Left hindlimb (tissue), 1 donor: ENCODE results near the gene MARCHF7.
"Not testable (repeated sequence)": the region's sequence is repeated elsewhere in the genome, so short reads cannot be mapped to it uniquely, and the experiment has no call there.

Experiments used
- DNase-seq: peaks from one replicate; pipeline ENCODE4 v3.0.0-alpha.2; 2018

MARCHF7 gene

DNA sequence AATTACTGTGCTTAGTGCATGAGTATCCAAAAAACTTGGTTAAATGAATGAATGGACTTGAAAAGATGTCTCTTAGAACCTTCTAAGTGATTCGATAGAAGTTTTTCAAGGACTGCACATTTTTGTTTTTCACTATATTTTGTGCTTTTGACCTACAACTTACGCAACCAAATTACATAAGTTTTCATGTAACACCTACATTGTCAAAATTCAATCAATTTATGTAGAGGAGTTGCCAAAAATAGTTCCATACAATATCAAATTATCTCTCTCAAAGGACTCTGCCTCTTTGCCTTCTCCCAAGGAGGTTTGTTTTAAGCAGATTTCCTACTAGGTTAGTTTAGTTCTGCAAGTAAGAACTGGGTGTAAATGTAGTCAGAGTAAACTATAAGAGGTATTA is 10.3 kb downstream of the MARCHF7 start:
- no peak for DNase-seq

DNA sequence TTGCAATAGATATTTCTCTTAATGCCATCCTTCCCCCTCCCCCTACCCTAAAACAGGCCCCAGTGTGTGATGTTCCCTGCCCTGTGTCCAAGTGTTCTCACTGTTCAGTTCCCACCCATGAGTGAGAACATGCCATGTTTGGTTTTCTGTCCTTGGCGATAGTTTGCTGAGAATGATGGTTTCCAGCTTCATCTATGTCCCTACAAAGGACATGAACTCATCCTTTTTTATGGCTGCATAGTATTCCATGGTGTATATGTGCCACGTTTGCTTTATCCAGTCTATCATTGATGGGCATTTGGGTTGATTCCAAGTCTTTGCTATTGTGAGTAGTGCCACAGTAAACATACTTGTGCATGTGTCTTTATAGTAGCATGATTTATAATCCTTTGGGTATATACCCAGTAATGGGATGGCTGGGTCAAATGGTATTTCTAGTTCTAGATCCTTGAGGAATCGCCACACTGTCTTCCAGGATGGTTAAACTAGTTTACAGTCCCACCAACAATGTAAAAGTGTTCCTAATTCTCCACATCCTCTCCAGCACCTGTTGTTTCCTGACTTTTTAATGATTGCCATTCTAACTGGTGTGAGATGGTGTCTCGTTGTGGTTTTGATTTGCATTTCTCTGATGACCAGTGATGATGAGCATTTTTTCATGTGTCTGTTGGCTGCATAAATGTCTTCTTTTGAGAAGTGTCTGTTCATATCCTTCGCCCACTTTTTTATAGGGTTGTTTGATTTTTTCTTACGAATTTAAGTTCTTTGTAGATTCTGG is 12.7 kb downstream of the MARCHF7 start:
- DNase-seq, result not testable (repeated sequence)

DNA sequence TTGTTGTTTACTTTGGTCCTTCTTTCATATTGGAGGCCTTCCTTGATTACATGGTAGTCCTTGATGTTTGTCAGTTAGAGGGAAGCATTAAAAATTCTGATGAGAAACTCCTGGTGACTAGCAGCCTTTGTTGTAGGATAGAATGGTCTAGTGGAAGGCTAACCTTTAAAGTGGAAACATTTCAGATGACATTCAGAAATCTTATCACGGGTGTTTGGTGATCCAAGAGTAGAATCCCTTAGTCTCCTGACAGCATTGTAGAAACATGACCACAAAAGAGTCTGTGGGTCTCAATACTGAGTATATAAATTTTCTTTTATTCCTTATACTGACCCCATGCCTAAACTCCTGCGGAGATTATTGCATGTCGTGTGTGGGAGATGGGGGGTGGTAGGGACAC is 13.4 kb downstream of the MARCHF7 start:
- DNase-seq, result no peak

DNA sequence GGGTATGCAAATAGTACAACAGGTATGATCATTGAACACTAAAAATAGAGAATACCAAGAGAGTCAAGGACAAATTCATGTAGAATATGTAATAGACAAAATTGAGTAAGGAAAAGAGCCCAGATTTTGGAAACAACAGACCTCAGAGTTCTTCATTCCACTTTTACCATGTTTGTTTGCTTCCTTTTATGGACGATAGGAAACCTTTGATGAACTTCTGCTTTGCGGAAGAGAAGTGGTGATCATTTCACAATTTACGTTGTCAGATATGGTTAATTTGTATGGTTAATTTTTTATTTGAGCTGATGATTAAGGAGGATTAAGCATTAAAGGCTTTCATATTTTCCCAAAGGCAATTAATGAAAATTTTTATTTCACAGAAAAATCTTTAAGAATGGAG is 16.3 kb downstream of the MARCHF7 start:
- no peak for DNase-seq

DNA sequence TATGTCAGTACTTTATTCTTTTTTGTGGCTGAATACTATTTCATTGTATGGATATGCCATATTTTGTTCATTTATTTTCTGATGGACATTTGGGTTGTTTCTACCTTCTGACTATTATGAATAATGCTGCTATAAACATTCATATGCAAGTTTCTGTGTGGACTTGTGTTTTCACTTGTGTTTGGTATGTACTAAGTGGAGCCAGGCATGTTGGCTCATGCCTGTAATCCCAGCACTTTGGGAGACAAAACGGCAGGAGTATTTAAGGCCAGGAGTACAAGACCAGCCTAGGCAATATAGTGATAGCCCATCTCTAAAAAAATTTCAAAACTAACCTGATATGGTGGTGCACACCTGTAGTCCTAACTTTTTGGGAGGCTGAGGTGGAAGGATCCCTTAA is 23.3 kb downstream of the MARCHF7 start:
- DNase-seq, result no peak

DNA sequence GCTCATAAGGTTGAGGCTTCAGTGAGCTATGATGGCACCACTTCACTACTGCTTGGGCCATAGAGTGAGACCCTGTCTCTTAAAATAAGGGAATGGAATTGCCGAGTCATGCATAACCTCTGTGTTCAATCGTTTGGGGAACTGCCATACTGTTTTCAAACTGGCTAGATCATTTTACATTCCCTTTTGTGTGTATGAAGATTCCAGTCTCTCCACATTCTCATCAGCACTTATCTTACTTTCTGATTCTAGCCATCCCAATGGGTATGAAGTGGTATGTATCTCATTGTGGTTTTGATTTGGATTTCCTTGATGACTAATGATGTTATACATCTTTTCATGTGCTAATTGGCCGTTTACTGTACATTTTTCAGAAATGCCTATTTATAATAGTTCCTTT is 23.7 kb downstream of the MARCHF7 start:
- DNase-seq, result no peak

DNA sequence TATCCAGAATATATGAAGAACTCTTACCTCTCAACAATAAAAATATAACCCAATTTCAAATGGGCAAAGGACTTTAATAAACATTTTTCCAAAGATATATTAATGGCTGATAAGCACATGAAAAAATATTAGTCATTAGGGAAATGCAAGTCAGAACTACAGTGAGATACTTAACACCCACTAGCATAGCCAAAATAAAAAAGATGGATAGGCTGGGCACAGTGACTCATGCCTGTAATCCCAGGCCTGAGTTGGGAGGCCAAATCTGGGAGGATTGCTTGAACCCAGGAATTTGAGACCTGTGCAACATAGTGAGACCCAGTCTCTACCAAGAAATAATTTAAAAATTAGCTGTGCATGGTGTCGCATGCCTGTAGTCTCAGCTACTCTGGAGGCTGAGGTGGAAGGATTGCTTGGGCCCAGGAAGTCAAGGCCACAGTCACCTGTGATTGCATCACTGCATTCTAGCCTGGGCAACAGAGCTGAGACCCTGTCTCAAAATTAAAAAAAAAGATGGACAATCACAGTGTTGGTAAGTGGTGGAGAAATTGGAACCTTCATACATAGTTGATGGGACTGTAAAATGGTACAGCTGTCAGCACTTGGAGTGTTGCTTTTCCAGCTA is 25.1 kb downstream of the MARCHF7 start:
- DNase-seq, result no peak

DNA sequence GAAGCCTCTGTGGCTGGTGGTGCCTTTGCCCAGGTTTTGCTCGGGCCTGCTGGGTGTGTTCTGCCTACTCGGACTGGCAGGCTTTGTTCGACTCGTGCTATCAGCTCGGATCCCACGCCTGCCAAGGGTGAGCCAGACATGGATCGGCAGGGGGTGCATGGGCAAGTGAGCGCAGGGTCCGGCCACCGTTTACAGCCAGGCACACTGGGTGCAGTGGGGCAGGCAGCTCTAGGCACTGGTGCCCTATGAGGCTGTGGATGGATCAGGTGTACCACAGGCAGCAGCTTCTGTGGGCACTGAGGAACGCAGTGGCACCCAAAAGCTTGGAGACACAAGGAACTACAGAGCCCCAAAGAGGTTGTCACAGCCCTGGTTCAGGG is 25.6 kb downstream of the MARCHF7 start:
- no peak for DNase-seq

DNA sequence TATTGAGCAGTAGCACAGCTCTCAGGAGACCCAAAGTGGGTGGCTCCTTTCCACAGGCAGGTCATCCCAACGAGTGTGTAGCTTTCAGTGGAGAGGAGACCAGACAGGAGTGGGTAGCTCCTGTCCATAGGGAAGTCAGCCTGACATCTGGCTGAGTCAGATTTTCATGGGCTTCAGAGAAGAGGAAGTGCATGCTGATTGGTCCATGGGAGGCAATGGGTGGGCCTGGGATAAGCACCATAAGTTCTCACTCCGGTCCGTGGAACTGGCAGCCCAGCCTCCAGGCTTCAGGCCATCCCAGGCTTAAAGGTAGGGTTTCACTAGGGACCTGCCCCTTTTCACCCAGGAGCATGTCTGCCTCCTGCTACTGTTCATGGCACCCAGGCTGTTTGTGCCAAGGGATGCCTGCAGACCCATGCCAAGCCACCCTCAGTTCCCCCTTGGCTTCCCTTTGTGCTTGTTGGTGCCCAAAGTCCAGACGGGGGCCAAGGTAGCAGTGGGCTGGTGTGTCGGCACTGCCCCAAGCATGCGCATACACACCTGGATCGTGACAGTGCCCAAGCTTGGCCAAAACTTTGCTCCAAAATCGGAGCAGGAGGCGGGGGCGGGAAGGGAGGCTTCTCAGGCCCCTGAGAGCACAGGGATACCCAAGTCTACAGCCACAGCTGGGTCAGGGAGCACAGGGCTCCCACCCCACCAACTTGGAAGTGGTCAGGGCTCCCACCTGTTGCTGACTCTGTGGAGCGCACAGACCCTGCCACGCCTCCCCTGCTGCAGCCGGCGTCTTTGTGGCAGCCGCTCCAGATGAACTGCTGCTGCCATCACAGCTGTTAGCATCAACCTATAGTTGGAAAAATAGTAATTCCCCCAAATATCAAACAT is 26.4 kb downstream of the MARCHF7 start:
- DNase-seq, result no peak

DNA sequence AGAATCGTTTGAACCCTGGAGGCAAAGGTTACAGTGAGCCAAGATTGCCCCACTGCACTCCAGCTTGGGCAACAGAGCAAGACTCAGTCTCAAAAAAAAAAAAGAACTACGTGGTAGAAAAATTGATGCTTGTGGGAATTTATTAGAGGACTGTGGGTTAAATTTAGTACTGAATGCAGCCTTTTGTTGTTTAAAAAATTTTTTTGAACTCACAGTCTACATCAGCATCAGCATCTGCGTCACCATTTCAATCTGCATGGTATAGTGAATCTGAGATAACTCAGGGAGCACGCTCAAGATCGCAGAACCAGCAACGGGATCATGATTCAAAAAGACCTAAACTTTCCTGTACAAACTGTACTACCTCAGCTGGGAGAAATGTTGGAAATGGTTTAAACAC is 30.5 kb downstream of the MARCHF7 start:
- no peak for DNase-seq

DNA sequence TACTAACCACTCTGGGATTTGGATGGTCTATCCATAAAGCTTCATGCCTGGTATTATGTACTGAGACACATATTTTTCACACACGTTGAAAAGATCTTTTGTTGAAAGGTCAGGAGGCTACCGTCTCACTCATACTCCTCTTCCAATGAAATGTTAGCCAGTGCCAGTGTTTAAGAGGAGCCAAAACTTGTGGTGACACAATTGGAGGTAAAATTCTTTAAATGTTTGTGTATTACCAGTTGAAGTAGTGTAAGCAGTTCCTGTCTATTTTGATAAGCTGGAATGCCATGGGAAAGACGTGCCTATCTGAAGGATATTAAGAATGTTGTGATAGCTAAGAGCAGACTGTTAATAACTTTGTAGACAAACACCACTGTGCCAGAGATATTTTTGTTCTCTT is 32.1 kb downstream of the MARCHF7 start:
- no peak for DNase-seq

DNA sequence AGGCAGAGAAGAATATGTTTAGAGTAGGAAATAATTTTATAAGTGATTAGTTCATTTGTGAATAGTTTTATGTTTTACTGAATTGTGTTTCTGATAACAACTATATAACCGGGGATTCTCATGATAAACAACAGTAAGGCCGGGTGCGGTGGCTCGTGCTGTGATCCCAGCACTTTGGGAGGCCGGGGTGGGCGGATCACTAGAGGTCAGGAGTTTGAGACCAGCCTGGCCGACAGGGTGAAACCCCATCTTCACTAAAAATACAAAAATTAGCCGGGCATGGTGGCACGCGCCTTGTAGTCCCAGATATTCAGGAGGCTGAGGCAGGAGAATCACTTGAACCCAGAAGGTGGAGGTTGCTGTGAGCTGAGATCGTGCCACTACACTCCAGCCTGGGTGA is 32.9 kb downstream of the MARCHF7 start:
- DNase-seq, result not testable (repeated sequence)

DNA sequence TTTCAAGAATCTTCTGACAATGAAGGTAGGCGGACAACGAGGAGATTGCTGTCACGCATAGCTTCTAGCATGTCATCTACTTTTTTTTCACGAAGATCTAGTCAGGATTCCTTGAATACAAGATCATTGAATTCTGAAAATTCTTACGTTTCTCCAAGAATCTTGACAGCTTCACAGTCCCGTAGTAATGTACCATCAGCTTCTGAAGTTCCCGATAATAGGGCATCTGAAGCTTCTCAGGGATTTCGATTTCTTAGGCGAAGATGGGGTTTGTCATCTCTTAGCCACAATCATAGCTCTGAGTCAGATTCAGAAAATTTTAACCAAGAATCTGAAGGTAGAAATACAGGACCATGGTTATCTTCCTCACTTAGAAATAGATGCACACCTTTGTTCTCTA is 35.8 kb downstream of the MARCHF7 start:
- DNase-seq, result no peak

DNA sequence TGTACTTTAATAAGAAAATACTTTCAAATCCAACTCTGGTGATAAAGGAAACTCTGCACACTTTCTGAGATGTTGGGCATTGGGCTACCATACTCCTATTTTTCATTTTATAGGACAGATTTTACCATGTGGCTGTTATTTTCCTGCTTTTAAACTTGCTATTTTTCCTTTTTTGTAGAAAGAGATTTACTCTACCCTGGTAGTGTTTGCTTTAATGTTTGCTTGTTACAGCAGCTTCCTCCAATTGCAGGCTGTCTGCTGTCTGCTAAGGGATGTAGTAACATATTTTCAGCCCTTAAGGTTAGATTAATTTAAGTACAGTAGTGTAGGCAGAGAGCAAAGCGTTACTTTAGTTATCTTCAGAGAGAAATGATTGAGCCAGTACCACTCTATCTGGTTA is 38.6 kb downstream of the MARCHF7 start:
- DNase-seq, result no peak

DNA sequence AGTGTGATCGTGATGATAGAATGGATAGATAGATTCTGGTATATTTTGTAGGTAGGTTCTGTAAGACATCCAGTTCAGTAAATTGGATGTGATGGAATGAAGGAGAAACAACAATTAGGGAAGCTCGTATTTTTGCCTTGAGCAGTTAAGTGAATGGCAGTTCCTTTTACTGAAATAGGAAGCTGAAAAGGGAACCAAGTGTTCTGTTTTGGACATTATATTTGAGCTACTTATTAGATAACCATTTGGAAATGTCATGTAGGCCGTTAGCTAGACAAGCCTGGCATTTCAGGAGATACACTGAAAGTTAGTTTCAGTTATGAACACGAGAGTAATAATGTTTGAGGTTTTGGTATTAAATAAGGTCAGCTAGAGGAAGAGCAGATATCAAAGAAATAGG is 41.5 kb downstream of the MARCHF7 start:
- DNase-seq, result no peak

DNA sequence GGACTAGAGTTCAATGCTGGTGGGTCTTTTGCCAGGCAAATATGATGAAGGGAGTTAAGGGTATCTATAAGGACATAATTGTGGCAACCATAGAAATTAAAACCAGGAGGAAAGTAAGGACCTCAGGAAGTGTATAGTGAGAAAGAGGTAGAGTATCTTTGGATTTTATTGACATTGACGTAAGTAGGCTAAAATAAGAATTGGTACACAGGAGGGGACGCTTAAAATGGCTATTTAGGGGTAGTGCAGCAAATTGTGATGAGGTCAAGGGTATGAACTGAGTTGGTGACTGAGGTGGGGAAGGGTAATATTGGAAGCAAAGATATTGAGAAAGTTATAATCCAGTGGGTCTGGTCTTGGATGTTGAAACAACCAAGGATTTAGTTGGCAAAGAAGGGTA is 42.7 kb downstream of the MARCHF7 start:
- no peak for DNase-seq

DNA sequence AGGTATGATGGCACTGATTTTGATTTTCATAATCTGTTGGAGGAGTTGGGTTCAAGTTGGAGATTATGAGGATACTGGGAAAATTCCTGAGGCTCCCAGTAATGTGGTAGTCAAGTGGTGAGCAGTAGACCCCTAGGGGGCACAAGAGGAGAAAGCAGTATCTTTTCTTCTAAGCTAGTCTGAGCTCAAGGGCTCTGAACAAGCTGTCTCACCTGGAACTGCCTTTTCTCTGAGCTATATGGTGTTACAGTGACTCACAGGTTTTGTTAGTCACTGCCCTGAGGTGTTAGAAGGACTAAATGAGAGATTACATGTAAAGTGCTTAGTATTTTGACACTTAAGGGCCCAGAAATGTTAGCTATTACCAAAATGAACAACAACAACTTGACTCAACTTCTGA is 43.5 kb downstream of the MARCHF7 start:
- no peak for DNase-seq

DNA sequence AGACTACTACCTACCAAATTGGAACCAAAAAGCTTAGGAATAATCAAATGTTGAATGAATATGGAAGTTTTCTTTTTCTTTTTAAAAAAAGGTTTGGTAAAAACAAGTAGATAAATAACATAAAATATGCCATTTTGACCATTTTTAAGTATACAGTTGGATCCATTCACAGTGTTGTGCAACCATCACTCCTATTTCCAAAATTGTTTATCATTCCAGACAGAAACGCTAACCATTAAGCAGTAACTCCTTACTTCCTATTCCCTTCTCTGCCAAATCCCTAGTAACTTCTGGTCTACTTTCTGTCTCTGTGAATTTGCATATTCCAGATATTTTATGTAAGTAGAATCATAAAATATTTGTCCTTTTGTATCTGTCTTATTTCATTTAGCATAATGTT is 45.9 kb downstream of the MARCHF7 start:
- DNase-seq, result no peak

DNA sequence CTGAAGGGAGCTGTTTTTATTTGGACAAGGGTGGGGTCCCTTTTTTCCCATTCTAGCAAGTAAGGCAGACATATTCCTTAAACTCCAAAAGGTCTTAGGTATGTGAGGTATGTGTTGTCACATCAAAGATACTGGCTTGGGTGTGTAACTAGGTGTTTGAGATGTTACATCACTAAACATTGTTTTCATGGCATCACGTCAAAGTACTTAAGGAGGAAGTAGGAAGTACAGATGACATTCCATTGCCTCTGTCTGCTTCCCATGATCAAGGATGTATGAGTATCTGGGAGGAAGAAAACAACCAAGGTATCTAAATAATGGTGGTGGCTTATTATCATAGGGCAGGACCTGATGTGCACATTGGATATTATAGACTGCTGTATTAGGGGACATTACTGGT is 46.4 kb downstream of the MARCHF7 start:
- DNase-seq, result no peak

DNA sequence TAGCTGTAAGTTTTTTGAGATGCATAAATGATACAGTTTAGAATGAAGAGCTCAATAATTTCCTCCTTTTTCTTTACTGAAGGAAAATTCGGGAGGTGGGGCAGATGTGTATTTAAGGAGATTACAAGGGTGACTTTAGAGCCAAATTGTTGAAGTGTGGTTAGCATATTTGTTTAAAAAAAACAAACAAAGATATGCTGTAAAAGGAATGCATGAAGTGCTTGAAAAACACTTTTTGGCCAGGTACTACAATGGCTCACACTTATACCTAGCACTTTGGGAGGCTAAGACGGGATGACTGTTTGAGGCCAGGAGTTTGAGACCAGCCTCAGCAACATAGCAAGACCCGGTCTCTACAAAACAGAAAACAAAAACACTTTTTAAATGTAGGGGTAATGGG is 47.3 kb downstream of the MARCHF7 start:
- no peak for DNase-seq

DNA sequence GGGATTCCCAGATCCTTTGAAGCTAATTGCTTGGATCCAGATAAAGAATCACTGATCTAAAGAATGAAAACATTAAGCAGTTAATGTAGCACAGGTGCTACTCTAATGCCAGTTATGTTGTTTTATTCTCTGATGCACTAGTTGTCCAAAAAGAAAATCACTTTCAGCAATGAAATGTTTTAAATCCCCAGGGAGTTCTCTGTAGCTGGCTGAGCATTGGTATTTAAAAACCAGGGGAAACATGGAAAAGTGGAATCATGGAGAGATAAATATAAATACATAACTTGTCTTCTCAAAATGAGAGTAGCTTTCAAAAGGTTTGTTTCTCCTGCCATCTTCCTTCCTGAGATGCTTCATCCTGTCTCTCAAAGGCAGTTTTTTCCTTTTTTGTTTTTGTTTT is 48.0 kb downstream of the MARCHF7 start:
- DNase-seq, result no peak

DNA sequence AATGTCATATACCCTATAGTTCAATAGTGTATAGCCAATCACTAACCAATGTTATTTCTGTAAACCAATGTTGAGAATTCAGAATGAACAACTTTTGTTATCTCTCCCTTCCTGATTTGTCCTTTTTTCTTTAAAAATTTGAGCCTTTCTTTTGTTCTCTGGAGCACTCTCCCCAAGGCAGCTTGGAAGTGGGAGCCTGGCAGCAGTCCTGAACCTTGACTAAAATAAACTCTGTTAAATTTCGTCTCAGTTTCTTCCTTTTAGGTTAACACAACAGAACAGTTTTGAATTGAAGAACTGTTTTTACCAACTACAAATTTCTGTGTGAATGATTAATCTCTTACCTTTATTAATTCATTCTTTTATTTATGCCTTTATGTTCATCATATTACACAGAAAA is 49.8 kb downstream of the MARCHF7 start:
- no peak for DNase-seq
